K562 (cell line): Measurements from ENCODE around the gene KDM4C. TPM values are rescaled to one million over a fixed set of nuclear protein-coding genes. Genes with fewer than 3 reads are reported as not detected.

Experiments used
- ATAC-seq: fragments of 200-7000 bp; cut with Tn5 transposase; 3 replicates; pipeline ENCODE4 v1.9.1; 2020; ENCODE audit warnings: moderate library complexity
- BruUV-seq: library from RNA; stranded (reverse); fragments of 400-500 nt; replicated peaks from 2 replicates; lab custom pipeline; 2021; lab: Mats Ljungman, UMichigan
- CTCF ChIA-PET: fragments of 300-600 bp; formaldehyde crosslinking; extraction: SDS; loops from one replicate; lab custom pipeline; 2021; ENCODE audit warnings: low intra/inter-chr PET ratio; lab: Yijun Ruan, JAX
- POLR2A ChIA-PET: fragments of 300-600, 350-650 bp; sonication (Branson Sonifier 250); formaldehyde crosslinking; extraction: SDS; loops from one replicate; lab custom pipeline; 2021; ENCODE audit warnings: antibody characterized with exemption, inconsistent platforms; lab: Yijun Ruan, JAX
- DNase-seq, 4 experiments: peaks; one replicate each; pipeline versions ENCODE4 v3.0.0 to v3.0.0-alpha.2; 2011 to 2018; ENCODE audit warnings: low spot score in 3 of 4, mixed read lengths in 3 of 4; ENCODE audit errors: extremely low read depth in 1 of 4
- FAIRE-seq: peaks from 2 replicates; lab custom pipeline; 2011; peaks lifted over from hg19 to GRCh38; lab: Jason Lieb, UNC
- H2AFZ ChIP-seq: 2 replicates; pipeline ENCODE4 v1.6.0; 2011; ENCODE audit warnings: low read depth, low read length, control low read depth, inconsistent platforms
- H3K27ac ChIP-seq: fragments of 200-600 bp; 3 replicates; pipeline ENCODE4 v1.8.0; 2011; ENCODE audit warnings: low read depth, mild to moderate bottlenecking, control low read depth, inconsistent platforms, low read length, moderate library complexity, mixed read lengths; ENCODE audit errors: extremely low read depth
- H3K27me3 ChIP-seq, 2 experiments: fragments of 300-600 bp in 1 of 2; 2 replicates in 1 of 2; 3 replicates in 1 of 2; pipeline versions ENCODE4 v1.6.0 to v1.8.0; 2011; ENCODE audit warnings: inconsistent platforms in 2 of 2, low read length in 2 of 2, mild to moderate bottlenecking in 1 of 2, mixed read lengths in 1 of 2, moderate library complexity in 1 of 2; ENCODE audit not compliant: control insufficient read depth in 2 of 2, insufficient read depth in 2 of 2
- H3K36me3 ChIP-seq: fragments of 300-600 bp; 3 replicates; pipeline ENCODE4 v1.8.0; 2011; ENCODE audit warnings: mild to moderate bottlenecking, low read length, inconsistent platforms; ENCODE audit not compliant: control insufficient read depth, insufficient read depth
- H3K4me1 ChIP-seq, 2 experiments: fragments of 200-600 bp in 1 of 2; replicated peaks in 1 of 2; 2 replicates in 1 of 2; 3 replicates in 1 of 2; pipeline versions ENCODE4 v1.5.1 to v1.8.0; 2011; ENCODE audit warnings: inconsistent platforms in 2 of 2, low read length in 2 of 2, mild to moderate bottlenecking in 1 of 2, mixed read lengths in 1 of 2, moderate library complexity in 1 of 2; ENCODE audit not compliant: control insufficient read depth in 2 of 2, insufficient read depth in 2 of 2
- H3K4me2 ChIP-seq: 2 replicates; pipeline ENCODE4 v1.6.1; 2011; ENCODE audit warnings: low read length, control low read depth, inconsistent platforms, mixed read lengths; ENCODE audit not compliant: insufficient read depth
- H3K4me3 ChIP-seq: fragments of 200-600 bp; sonication (generic), shearing (Covaris generic); 2 replicates; pipeline ENCODE4 v1.5.1; 2016; ENCODE audit warnings: control low read depth, inconsistent platforms
- H3K79me2 ChIP-seq: fragments of 200-600 bp; 3 replicates; pipeline ENCODE4 v1.8.0; 2011; ENCODE audit warnings: low read length, inconsistent platforms; ENCODE audit not compliant: control insufficient read depth, insufficient read depth
- H3K9ac ChIP-seq, 2 experiments: 2 replicates each; pipeline versions ENCODE4 v1.6.0 to v1.6.1; 2011; ENCODE audit warnings: low read depth in 2 of 2, low read length in 2 of 2, control low read depth in 1 of 2, inconsistent platforms in 1 of 2, mild to moderate bottlenecking in 1 of 2, mixed read lengths in 1 of 2; ENCODE audit not compliant: insufficient read depth in 1 of 2
- H3K9me1 ChIP-seq: one replicate; pipeline ENCODE4 v1.6.0; 2011; ENCODE audit warnings: inconsistent platforms, mild to moderate bottlenecking, low read length, moderate library complexity; ENCODE audit not compliant: control insufficient read depth, insufficient read depth
- H3K9me3 ChIP-seq: replicated peaks from 2 replicates; pipeline ENCODE4 v1.5.1; 2011; ENCODE audit warnings: low read depth, low read length, inconsistent platforms; ENCODE audit not compliant: control insufficient read depth, insufficient read depth
- H4K20me1 ChIP-seq: replicated peaks from 2 replicates; pipeline ENCODE4 v1.6.1; 2011; ENCODE audit warnings: low read length, inconsistent platforms, mixed read lengths; ENCODE audit not compliant: control insufficient read depth, insufficient read depth
- EP400 ChIP-seq: fragments of 450-650 bp; IDR thresholded peaks from 2 replicates; pipeline ENCODE4 v1.6.1; 2017; ENCODE audit warnings: antibody characterized with exemption, mild to moderate bottlenecking, moderate library complexity
- NFIC ChIP-seq: fragments of 450-650 bp; IDR thresholded peaks from 2 replicates; pipeline ENCODE4 v1.6.1; 2017; ENCODE audit warnings: mild to moderate bottlenecking, inconsistent platforms
- SRSF1 ChIP-seq: fragments of 200-400 bp; formaldehyde crosslinking; IDR thresholded peaks from 2 replicates; pipeline ENCODE4 v1.6.1; 2017; ENCODE audit warnings: mild to moderate bottlenecking, low read depth, low read length, moderate library complexity
- XRCC4 ChIP-seq: IDR thresholded peaks from one replicate; pipeline ENCODE4 v1.6.1; 2011; ENCODE audit not compliant: insufficient read depth, insufficient read length; ENCODE audit errors: extremely low read depth
- ZNF384 ChIP-seq: IDR thresholded peaks from 2 replicates; pipeline ENCODE4 v1.6.1; 2012; ENCODE audit warnings: low read depth, low read length, improper control_type of control experiment
- WGBS: fragments of 100-300 bp; shearing (Covaris generic); methylation state at CpG from one replicate; pipeline ENCODE4 v1.1.6; 2016; ENCODE audit warnings: low coverage, mixed read lengths; ENCODE audit not compliant: insufficient coverage; ENCODE audit errors: missing lambda C conversion rate; 5-methylcytosine and 5-hydroxymethylcytosine counted together
- in situ Hi-C: fragments of 300-500 bp; cut with MboI; formaldehyde crosslinking; loops from 4 replicates; pipeline ENCODE4 v1.15.0; 2018; ENCODE audit warnings: inconsistent platforms, mixed read lengths
- intact Hi-C: fragments of 100-400 bp; cut with micrococcal nuclease; formaldehyde crosslinking; loops from 2 replicates; pipeline ENCODE4 v1.14.2; 2022
- polyA plus RNA-seq, 8 experiments: library from polyadenylated mRNA; depleted of rRNA in 4 of 8; stranded (reverse) in 5 of 8; unstranded in 3 of 8; fragments of >200 nt; fragmentation: Nextera tagmentation in 2 of 8; fragmentation: Illumina TruSeq in 1 of 8; extraction: Ambion mirVana in 2 of 8; extraction: Trizol in 1 of 8; gene quantifications; 2 replicates each; pipeline versions ENCODE4 v1.2.1 to v1.2.3, GENCODE V29; 2011 to 2014; ENCODE audit warnings: inconsistent platforms in 1 of 8, missing spikeins in 1 of 8
- total RNA-seq, 7 experiments: library from RNA; depleted of rRNA in 6 of 7; stranded (reverse); fragments of >200 nt in 6 of 7; fragmentation: Illumina TruSeq in 2 of 7; extraction: Trizol in 2 of 7; gene quantifications; 2 replicates each; pipeline versions ENCODE4 v1.2.1 to v1.2.3, GENCODE V29; 2011 to 2021; ENCODE audit warnings: low replicate concordance in 1 of 7
- TF ChIP-seq, protein P1 (sequence below), 3 experiments: fragments of 200-800 bp in 1 of 3; sonication (Bioruptor generic) in 1 of 3; sonication (generic) in 1 of 3; formaldehyde crosslinking in 1 of 3; IDR thresholded peaks; 2 replicates each; pipeline versions ENCODE4 v1.6.1 to v1.8.0; 2016 to 2022; ENCODE audit warnings: mild to moderate bottlenecking in 2 of 3, missing compliant biosample characterization in 2 of 3, missing genetic modification characterization in 2 of 3, missing genetic modification reagents in 1 of 3
- TF ChIP-seq, protein P2 (sequence below), 3 experiments: fragments of 200-800 bp in 1 of 3; fragments of 250-450 bp in 1 of 3; fragments of 450-650 bp in 1 of 3; sonication (Bioruptor Pico) in 1 of 3; sonication (Bioruptor generic) in 1 of 3; formaldehyde crosslinking in 1 of 3; IDR thresholded peaks; 2 replicates each; pipeline versions ENCODE4 v1.6.1 to v1.8.0; 2016 to 2022; ENCODE audit warnings: mild to moderate bottlenecking in 2 of 3, missing genetic modification characterization in 2 of 3, missing compliant biosample characterization in 1 of 3, moderate library complexity in 1 of 3
- TF ChIP-seq, protein P3 (sequence below): fragments of 250-450 bp; sonication (Bioruptor Pico); IDR thresholded peaks from 2 replicates; pipeline ENCODE4 v1.5.0; 2020; ENCODE audit warnings: mild to moderate bottlenecking

The KDM4C gene
- total and polyA plus RNA-seq, 9 of the 15 experiments (the other 6 are each of a cell fraction or from before 2014, with no cell fraction given) = 5.4 to 17.0 (median 12.6) TPM

DNA sequence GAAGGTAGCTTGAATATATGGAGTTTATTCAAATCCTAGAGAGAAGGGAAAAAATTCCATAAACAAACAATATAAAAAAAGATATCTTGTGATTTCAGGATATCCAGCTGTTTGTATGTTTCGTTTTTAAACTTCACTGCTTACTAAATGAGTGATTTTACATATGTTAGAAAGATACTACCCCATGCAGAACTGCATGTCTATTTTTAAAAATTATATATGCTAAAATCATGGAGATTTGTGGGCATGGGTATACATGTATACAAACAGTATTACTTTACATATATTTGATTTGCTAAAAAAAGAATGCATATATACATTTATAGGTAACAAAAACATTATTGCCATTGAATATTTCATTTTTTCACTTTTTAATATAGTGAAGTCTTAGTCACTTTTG, 178.3 kb downstream of the KDM4C start:
- Histone ChIP-seq H3K27me3 (no peaks in the 10 kb centered on the region), H3K4me1 (peaks cover 4 to 18% of the 10 kb centered on the region in 2 experiments; a peak in 3 of 5 replicates), H3K4me3 (no peak overlapping the region), H3K9me3 (no peaks in the 10 kb centered on the region; the same call in 1 of the 2 replicates), H3K36me3 (no peaks in the 10 kb centered on the region), H4K20me1 (no peaks in the 10 kb centered on the region), H3K9me1 (no peaks in the 10 kb centered on the region), H3K4me2 (no peak overlapping the region), H3K79me2 (no peaks in the 10 kb centered on the region; the same call in 2 of the 3 replicates), H3K9ac (no peak overlapping the region), H3K27ac (no peak overlapping the region), H2AFZ (no peak overlapping the region)
- DNase-seq = no peak
- TF ChIP-seq, protein P1, sequence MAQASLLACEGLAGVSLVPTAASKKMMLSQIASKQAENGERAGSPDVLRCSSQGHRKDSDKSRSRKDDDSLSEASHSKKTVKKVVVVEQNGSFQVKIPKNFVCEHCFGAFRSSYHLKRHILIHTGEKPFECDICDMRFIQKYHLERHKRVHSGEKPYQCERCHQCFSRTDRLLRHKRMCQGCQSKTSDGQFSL (CRISPR knock-in tag; IDR thresholded peaks at IDR 0.05) = no peak
- TF ChIP-seq, protein P1 (tag; IDR thresholded peaks at IDR 0.05) = no peak
- ChIA-PET POLR2A (no interaction called here), CTCF (no interaction called here)
- no TSS peak for BruUV-seq
- intact Hi-C loops (no loop called here), in situ Hi-C loops (no loop called here)
- ATAC-seq = no peak
- FAIRE-seq = no peak
- 89% methylated on average over 1 of the region's 1 CpG for WGBS

DNA sequence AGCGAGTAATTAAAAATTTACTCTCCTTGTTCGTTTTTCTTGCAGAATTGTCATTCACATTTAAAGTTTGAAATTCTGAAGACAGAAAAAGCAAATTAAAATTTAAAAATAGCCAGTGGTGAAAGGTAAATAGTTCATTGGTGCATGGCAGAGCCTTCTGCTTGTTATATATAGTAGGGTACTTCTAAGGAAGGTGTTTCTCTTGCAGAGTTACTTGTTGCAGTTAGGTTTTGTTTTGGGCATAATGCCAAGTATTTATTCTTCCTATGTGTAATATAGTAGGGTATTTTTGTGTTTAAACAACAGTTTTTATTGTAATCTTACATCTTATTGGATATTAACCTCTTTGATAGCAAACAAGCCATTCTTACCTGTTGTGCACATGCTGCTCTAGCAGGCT, 179.4 kb downstream of the KDM4C start:
- WGBS = 68% methylated on average over 2 of the region's 2 CpGs
- H3K4me3 ChIP-seq = no peak overlapping the region
- DNase-seq = no peak
- H3K36me3 ChIP-seq = no peaks in the 10 kb centered on the region
- ChIA-PET CTCF (no interaction called here), POLR2A (no interaction called here)
- H2AFZ ChIP-seq = no peak overlapping the region
- no peak overlapping the region for H3K27ac ChIP-seq
- intact Hi-C loops (no loop called here), in situ Hi-C loops (no loop called here)
- no peak overlapping the region for H3K4me2 ChIP-seq
- ATAC-seq = no peak
- no TSS peak for BruUV-seq
- H3K4me1 ChIP-seq = peaks cover 4 to 10% of the 10 kb centered on the region in 2 experiments; a peak in 3 of 5 replicates
- no peaks in the 10 kb centered on the region for H3K27me3 ChIP-seq
- TF ChIP-seq EP400 = no peak
- TF ChIP-seq, protein P2, sequence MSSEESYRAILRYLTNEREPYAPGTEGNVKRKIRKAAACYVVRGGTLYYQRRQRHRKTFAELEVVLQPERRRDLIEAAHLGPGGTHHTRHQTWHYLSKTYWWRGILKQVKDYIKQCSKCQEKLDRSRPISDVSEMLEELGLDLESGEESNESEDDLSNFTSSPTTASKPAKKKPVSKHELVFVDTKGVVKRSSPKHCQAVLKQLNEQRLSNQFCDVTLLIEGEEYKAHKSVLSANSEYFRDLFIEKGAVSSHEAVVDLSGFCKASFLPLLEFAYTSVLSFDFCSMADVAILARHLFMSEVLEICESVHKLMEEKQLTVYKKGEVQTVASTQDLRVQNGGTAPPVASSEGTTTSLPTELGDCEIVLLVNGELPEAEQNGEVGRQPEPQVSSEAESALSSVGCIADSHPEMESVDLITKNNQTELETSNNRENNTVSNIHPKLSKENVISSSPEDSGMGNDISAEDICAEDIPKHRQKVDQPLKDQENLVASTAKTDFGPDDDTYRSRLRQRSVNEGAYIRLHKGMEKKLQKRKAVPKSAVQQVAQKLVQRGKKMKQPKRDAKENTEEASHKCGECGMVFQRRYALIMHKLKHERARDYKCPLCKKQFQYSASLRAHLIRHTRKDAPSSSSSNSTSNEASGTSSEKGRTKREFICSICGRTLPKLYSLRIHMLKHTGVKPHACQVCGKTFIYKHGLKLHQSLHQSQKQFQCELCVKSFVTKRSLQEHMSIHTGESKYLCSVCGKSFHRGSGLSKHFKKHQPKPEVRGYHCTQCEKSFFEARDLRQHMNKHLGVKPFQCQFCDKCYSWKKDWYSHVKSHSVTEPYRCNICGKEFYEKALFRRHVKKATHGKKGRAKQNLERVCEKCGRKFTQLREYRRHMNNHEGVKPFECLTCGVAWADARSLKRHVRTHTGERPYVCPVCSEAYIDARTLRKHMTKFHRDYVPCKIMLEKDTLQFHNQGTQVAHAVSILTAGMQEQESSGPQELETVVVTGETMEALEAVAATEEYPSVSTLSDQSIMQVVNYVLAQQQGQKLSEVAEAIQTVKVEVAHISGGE (CRISPR knock-in tag; IDR thresholded peaks at IDR 0.05) = no peak
- no peak for TF ChIP-seq SRSF1
- no peak for TF ChIP-seq ZNF384
- TF ChIP-seq NFIC = peak; percentile 58
- no peak for TF ChIP-seq XRCC4
- TF ChIP-seq, protein P3, sequence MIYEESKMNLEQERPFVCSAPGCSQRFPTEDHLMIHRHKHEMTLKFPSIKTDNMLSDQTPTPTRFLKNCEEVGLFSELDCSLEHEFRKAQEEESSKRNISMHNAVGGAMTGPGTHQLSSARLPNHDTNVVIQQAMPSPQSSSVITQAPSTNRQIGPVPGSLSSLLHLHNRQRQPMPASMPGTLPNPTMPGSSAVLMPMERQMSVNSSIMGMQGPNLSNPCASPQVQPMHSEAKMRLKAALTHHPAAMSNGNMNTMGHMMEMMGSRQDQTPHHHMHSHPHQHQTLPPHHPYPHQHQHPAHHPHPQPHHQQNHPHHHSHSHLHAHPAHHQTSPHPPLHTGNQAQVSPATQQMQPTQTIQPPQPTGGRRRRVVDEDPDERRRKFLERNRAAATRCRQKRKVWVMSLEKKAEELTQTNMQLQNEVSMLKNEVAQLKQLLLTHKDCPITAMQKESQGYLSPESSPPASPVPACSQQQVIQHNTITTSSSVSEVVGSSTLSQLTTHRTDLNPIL = no peak
- no peaks in the 10 kb centered on the region for H3K79me2 ChIP-seq
- H3K9ac ChIP-seq = no peak overlapping the region
- H4K20me1 ChIP-seq = no peaks in the 10 kb centered on the region
- no peaks in the 10 kb centered on the region; the same call in 1 of the 2 replicates for H3K9me3 ChIP-seq
- no peak for FAIRE-seq
- no peaks in the 10 kb centered on the region for H3K9me1 ChIP-seq
